Right ventricle myocardium superior (tissue), 1 donor: ENCODE results near the gene RTN4R. TPM values are rescaled to one million over a fixed set of nuclear protein-coding genes. Genes with fewer than 3 reads are reported as not detected.
A peak's percentile ranks its signal among the peaks of the same experiment; 100 is the strongest.

Experiments
- ATAC-seq: fragments of 200-7000 bp; cut with Tn5 transposase; one replicate; pipeline ENCODE4 v1.9.1; 2020; ENCODE audit warnings: mild to moderate bottlenecking; ENCODE audit not compliant: poor library complexity
- DNase-seq: peaks from one replicate; pipeline ENCODE4 v3.0.0-alpha.2; 2020
- intact Hi-C: fragments of 100-400 bp; cut with DNase I; formaldehyde crosslinking; loops from one replicate; pipeline ENCODE4 v1.11.2; 2022
- total RNA-seq: library from RNA; stranded (reverse); fragmentation: NEBNext Ultra II Directional; extraction: Animal tissue kit (Norgen Biotek cat#: 25700); gene quantifications from one replicate; pipeline ENCODE4 v1.2.1, GENCODE V29; 2021
- donor health status: DM: no; HTN: yes; CAD: no; lungs with severe emphysema.

Gene RTN4R
- total RNA-seq, 1 donor from 2014 or later = 0.75 TPM

DNA sequence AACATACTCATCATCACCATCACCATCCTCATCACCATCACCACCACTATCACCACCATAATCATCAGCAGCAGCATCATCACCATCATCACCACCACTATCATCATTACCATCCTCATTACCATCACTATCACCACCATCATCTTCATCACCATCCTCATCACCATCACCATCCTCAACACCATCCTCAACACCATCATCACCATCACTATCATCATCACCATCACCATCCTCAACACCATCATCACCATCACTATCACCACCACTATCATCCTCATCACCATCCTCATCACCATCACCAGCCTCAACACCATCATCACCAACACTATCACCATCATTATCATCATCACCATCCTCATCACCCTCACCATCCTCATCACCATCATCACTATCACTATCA is 16.6 kb downstream of the RTN4R start:
- intact Hi-C loops = no loop called here
- no peak for ATAC-seq

DNA sequence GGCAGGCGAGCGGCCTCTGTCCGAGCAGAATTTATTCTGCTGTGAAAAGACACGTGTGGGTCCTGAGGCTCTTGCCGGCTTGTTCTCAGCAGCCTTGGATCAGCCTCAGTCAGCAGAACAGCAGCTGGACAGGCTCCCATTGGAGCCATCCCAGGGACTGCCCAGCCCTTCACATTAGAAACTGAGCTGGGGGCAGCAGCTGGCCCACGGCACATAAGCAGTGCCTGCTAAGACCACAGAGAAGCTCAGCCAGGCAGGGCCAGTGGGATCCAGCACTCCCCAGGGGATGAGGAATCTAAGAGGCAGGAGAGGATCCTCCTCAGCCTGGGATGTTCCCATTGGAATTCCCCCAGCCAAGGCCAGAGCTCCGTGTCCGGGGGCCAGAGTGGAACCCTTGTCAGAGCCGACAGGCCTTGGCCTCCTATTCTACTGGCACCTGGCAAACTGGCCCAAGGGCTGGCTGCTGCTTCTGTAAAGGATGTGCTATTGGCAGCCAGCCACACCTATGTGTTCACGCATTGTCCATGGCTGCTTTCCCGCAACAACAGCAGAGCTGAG is 18.2 kb downstream of the RTN4R start:
- intact Hi-C loops = no loop called here
- ATAC-seq = peak; percentile 60
- no peak for DNase-seq

More for the DNA sequence above, 16.6 kb downstream of the RTN4R start:
- DNase-seq = no peak

DNA sequence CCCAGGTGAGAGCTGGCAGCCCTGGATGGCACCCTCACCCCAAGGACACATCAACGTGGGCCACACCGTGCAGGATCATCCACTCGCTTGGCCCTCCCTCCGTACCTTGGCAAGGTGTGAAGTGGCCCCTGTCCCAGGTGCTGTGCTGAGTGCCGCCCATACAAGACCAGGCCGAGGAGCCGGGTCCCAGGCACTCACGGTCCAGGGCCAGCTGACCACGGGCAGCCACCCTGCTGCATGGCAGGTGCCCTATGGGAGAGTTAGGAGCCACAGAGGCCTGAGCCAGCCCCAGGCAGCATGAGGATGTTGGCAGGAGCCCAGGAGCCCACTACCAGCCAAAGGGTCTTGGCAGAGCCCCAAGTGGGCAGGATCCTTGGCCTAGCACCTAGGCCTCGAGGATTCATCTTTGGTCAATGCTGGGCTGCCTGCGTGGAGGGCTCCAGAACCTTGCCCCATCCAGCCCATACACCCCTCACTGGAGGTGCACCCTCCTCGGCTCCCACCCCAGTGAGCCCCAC is 19.6 kb downstream of the RTN4R start:
- ATAC-seq (no peak), DNase-seq (no peak)
- intact Hi-C loops = no loop called here

DNA sequence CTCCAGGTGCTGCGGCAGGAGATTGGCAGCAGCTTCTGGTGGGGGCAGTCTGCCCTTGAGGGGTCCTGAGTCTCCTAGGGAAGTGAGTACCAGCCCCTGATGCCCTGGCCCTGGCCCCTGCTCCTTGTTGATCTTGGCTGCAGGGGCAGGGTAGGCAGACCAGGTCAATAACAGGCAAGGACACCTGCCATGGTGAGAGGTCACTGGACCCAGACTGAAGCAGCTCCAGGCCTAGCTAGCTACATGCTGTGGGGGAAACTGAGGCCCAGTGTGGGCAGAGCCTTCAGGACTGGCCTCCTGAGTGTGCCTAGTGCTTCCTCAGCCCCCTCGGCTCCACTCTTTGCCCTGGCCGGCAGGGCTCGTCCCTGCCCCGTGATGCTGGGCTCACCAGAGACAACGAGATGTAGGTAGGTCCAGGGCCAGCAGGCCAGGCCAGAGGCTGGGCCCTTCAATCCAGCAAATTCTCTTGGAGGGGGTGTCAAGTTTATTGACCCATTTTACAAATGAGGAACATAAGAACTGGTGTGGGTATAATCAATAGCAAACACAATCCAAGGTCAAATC is 20.4 kb downstream of the RTN4R start:
- intact Hi-C loops = no loop called here
- no peak for ATAC-seq
- no peak for DNase-seq

DNA sequence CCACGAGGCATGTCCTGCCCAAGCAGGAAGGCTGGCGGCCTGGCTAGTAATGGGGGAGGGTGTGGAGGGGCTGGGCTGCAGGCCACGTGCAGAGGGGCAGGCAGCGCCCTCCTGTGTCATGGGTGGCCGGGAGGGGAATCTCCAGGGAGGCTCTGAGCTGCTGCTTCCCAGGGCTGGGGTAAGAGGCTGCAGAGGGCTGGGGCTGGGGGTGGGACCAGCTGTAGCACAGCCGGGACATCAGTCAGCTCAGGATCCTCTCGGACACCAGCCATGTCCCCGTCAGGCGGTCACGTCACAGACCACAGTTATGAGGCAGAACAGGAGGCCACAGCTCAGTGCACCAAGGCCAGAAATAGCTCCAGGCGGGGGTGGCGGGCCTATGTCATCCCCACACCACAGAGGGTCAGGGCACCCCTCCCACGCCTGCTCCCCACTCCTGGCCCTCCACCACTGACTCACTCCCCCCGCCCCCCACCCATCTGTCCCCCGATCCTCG is 21.1 kb downstream of the RTN4R start:
- intact Hi-C loops = no loop called here
- DNase-seq (no peak), ATAC-seq (no peak)

DNA sequence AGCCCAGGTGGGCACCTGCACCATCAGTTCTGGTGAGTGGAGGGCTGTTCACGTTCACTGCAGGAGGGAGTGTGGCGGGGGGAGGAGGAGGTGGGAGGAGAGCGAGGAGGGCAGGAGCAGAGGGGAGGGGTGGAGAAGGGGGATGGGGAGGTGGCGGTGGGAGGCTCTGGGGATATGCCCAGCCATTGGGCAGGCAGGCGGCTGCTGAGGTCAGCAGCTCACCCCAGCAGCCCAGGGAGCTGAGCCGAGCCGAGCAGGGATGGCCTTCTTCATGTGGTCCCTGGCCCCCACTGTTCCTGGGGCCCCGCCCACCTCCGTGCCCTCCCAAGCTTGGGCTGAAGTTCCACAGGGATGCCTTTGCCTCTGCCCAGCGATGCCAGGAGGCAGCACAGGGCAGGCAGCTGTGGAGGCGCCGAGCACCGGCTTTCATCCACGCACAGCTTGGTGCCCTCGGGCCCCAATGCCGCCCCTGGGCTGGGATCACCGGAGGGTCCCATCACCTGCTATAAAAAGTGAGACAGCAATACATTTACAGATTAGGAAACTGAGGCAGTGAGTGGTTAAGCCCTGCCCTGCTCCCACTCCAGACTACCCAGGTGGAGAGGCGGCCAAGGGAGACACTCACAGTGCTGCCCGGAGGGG is 21.6 kb downstream of the RTN4R start:
- intact Hi-C loops = no loop called here
- ATAC-seq (no peak), DNase-seq (no peak)

DNA sequence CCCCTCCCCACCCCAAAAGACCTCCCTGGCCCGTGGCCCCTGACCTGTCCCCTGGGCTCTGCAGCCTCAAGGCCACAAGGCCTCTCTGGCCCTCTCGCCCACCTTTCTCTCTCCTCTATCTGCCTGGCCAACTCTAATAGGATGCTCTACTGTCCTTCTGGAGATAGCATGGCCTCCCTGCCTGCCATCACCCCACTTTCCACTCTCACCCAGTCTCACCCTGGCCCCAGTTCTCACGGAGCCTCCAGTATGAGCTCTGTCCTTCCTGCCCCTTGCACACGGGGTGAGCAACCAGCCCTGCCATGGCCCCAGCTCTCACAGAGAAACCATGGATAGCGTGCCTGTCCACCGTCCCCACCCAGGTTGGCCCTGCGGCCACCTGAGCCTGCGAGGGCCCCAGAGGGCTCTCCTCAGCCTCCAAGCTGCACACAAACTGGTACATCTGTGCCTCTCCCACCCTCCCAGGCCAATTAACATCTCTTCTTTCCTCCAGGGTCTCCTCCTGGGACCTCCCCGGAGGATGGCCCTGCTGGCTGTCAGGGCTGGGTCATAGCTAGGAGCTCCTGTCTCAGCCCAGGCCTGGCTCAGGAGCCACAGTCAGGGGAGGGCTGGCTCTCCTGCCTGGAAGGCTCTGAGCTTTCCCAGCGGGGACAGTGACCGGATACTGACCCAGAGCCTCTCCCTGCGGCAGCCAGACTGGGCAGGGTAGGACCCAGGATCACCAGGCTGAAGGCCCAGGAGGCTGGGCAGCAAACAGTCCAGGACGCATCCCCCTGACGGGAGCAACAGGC is 22.3 kb downstream of the RTN4R start:
- ATAC-seq = no peak
- intact Hi-C loops = no loop called here
- DNase-seq = no peak

DNA sequence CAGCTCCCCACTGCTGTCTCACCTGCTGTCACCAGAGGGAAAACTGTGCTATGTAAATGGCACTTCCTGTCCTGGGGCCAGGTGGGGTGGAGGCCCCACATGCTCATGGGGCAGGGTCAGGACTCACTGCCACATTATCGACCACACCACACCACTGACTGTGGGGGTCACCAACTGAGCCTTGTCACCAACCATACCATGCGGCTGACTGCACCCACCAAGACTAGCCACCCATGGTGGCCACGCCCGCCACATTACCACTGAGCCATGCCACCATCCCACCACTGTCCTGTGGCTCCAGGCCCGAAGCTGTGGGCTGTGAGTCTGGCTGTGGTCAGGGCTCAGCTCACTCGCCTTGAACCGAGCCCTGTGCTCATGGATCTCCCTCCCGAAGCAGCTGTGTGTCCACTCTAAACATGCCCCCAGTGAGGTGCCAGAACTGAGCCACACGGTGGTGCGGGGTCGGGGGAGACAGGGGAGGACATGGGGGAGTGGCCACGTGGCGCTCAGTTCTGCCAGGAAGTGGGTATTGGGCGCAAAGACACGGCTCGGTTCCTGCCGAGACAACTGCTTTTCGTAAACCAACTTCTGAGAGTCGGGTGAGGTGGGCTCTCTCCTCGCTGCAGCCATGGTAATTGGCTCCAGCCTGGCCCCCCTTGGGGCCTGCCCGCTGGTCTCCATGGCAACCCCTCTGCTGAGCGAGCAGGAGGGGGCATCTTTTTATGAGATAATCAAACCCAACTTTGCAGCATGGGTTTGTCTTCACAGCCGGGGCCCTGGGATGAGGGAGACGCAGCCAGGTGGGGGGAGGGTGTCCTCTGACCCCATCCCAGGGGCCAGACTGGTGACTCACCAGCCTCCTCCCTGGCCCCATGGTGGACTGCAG is 23.2 kb downstream of the RTN4R start:
- ATAC-seq = no peak
- no peak for DNase-seq
- intact Hi-C loops = no loop called here

DNA sequence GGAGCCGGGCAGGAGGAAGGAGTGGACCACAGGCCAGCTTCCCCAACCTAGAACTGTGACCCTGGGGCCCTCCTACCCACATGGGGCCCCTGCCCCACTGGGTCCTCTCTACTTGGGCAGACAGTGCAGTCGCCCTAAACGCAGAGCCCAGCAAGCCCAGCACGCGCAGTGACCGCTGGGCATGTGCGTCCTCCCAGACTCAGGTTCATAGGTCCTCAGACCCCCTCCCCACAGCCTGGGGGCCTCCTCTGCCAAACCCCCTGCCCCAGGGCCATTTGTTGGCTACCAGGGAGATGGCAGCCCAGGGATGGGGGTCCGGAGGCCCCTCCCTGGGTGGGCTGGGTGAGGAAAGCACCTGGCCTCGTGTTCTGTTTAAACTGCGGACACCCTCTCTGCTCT is 23.9 kb downstream of the RTN4R start:
- intact Hi-C loops = no loop called here
- DNase-seq = no peak
- ATAC-seq = no peak

DNA sequence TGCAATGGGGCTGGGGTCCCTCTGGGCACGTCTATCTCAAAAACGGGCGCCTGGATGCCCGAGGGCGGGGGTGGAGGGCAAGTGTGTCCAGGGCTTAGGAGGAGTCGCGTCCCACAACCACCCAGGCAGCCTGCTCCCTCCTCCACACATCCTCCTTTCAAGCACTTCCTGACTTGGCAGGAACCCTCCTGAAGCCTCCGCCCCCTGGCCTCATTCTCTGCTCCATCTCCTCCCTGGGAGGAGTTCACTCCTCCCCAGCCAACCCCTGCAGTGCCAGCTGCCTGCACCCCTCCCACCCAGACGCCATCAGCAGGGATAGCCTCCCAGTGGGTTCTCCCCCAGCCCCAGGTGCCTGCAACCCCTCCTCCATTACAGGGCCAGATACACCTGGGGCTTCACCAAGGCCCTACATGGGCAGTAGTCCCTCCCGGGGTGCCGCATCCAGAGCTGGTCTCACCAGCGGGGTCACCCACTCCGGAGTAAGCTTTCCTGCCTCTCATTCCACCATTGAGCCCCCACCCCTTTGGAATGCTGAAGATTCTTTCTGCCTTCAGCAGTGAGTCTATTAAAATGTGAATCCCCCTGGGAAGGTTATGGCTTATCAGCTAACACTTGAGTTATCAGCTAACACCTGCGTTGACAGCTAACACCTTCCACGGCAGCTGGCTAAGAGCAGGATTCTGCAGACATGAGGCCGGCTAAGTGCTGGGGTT is 24.4 kb downstream of the RTN4R start:
- ATAC-seq (peak; percentile 83), DNase-seq (peak; percentile 82)
- intact Hi-C loops = no loop called here

DNA sequence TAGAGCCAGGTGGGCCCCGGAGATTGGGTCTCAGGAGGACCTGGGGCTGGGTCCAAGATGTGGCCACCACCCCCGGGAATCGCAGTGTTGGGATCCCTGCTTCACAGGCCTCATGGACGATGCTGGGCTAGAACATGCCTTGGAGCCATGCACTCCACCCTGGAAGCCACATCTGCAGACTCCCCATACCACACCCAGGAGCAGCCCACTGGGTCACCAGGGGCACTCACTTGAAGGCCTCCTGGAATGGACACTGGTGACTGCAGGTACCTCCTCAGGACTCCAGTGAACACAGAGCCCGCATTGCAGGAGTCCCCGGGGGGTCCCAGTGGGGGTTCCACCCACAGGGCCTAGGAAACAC is 25.0 kb downstream of the RTN4R start:
- ATAC-seq (no peak), DNase-seq (no peak)
- intact Hi-C loops = no loop called here

DNA sequence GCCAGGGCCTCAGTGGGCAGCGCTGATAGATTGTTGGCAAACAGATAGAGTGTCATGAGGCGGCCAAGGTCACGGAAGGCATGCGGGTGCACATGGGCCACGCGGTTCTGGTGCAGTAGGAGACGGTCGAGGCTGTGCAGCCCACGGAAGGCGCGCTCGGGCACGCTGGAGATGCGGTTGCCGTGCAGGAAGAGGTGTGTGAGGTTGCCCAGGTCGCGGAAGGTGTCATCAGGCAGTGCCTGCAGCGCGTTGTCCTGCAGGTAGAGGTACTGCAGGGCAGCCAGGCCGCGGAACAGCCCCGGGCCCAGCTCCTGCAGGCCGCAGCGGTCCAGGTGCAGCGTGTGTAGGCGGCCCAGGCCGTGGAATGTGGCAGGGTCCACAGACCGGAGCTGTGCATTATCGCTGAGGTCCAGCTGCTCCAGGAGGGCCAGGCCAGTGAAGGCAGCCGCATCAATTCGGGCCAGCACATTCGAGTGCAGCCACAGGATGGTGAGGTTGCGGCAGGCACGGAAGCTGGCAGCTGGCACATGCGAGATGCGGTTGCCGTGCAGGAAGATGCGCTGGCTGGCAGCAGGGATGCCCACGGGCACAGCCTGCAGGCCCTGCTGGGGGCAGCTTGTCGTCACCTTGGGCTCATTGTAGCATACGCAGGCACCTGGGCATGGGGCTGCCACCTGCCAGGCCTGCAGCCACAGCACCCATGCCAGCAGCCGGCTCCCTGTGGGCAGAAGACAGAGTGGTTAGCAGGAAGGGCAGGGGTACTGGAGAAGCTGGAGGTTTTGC is 25.5 kb downstream of the RTN4R start:
- intact Hi-C loops = no loop called here
- ATAC-seq (no peak), DNase-seq (no peak)

DNA sequence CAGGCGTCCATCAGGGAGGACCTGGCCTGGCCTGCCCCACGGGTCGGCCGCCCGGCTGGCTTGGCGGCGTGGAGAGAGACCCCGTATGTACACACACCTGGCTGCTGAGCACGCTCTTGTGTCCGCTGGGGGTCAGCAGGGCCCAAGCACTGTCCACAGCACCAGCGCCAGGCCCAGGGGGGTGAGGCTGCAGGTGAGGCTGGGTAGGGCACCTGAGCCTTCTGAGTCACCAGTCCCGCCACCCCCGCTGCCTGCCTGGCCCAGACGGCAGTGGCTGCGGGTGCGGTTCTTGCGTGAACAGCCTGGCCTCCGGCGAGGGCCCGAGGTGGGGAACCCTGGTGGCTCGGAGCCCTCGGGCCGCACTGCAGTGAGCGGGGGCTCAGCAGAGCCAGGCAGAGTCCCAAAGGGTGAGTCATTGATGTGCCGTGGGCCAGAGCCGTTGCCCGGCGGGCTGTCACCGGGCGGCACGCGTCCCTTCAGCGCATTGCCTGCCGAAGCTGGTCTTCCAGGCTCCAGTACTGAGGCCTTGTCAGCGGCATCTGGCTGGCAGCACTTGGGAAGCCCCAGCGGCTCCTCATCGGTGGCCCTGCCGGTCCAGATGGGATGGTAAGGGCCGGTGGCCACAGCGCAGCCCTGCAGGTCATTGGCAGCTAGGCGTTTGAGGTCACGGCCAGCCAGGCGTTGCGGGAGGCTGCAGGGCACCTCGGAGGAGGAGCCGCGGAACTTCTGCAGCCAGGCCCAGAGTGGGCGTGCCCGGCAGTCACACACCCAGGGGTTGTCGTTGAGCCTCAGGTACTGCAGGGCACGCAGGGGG is 26.3 kb downstream of the RTN4R start:
- DNase-seq (no peak), ATAC-seq (no peak)
- intact Hi-C loops = no loop called here

DNA sequence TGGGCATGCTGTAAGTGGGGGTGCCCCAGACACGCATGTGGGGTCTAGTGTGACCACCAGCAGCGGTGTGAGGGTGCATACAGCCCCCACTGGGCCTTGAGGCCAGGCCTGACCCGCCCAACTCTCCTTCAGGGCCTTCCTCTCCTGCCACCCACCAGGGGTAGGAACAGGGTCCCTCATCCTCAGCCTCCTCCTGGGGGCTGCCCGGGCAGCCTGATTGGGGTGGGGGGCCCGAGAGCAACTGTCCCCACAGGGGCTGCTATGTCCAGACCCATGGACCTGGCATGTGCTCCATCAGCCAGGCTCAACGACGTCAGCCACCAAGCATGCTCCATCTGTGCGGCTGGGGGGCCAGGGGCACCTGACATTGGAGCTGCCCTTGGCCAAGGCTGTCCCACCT is 27.2 kb downstream of the RTN4R start:
- intact Hi-C loops = no loop called here
- DNase-seq = no peak
- ATAC-seq = no peak

DNA sequence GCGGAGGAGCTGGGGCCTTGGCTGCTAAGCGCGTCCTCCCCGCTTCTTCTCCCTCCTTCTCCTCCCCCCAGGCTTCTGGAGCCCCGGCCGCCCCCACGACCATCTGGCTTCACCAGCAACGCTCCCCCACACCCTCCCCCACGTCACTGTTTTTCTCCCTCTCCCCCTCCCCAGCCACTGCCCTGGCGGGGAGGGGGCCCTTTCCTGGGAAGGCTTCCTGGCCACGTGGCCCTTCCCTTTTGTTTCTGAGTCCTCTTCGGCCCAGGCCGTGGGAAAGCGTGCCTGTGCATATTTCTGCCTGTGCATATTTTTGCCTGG is 27.7 kb downstream of the RTN4R start:
- no peak for ATAC-seq
- intact Hi-C loops = no loop called here
- no peak for DNase-seq

DNA sequence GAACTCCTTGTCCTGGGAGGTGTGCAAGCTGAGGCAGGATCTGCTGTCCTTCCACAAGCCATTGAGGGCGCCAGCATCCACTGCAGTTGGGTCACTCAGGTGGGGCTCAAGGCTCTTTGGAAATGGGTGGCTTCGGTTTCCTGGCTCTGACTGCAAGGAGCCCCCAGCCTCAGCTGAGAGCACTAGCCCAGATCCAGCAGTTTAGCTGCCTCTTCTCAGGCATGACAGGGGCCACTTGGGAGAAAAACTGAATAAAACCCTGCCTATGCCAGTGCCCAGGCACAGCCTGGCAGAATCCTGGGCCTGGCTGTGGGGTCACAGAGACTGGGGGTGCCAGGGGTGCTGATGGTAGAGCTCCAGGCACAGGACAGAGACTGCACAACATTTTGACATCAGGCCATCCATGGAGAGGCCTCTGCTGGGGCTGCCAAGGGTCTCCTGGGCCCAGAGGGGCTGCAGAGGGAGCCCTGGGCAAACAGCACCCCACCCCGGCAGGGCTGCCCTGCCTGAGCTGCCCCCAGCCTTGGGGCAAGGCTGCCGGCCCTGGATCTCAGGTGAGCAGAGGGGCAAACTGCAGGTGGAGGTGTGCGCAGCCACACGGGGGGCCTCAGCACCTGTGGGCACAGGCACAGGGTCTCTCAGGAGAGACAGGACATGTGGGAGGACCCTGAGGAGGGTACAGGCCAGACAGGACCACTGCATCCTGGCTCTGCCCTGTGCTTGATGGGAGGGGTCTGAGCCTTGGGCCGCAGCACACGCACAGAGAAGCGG is 28.3 kb downstream of the RTN4R start:
- ATAC-seq (no peak), DNase-seq (no peak)
- intact Hi-C loops = no loop called here
